Prostate gland (tissue), 2 donors: ENCODE measurements around the gene IFNAR1.

Experiments used
- POLR2A ChIP-seq: fragments of 450-650 bp; IDR thresholded peaks from one replicate; pipeline ENCODE4 v1.6.1; 2016; ENCODE audit warnings: antibody characterized with exemption, mild to moderate bottlenecking
- TF ChIP-seq, protein P1 (sequence below), 4 experiments: fragments of 200-600 bp in 2 of 4; fragments of 450-650 bp in 2 of 4; sonication (generic) in 2 of 4; IDR thresholded peaks; 1 replicate in 3 of 4; 2 replicates in 1 of 4; pipeline ENCODE4 v1.5.1; 2016 to 2019; ENCODE audit warnings: antibody characterized with exemption in 4 of 4, mild to moderate bottlenecking in 2 of 4, moderate library complexity in 2 of 4

DNA sequence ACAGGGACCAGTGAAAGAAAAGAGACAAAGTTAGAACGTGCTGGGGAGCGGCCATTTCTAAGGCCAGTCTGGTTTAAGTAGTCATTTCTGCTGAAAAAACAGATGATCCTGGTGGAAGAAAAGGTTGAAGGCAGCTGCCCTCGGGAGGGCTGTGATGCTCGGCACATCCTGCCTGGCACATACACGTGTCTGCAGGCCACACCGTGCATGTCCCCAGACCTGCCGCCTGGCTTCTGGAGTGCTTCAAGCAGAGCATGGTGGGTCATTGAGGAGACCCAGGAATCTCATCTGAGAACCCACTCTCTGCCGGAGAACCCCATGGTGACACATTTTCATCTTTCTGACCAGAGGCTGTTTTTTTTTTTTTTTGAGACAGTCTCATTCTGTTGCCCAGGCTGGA is 32.4 kb downstream of the IFNAR1 start:
- TF ChIP-seq POLR2A: no peak
- TF ChIP-seq, protein P1, sequence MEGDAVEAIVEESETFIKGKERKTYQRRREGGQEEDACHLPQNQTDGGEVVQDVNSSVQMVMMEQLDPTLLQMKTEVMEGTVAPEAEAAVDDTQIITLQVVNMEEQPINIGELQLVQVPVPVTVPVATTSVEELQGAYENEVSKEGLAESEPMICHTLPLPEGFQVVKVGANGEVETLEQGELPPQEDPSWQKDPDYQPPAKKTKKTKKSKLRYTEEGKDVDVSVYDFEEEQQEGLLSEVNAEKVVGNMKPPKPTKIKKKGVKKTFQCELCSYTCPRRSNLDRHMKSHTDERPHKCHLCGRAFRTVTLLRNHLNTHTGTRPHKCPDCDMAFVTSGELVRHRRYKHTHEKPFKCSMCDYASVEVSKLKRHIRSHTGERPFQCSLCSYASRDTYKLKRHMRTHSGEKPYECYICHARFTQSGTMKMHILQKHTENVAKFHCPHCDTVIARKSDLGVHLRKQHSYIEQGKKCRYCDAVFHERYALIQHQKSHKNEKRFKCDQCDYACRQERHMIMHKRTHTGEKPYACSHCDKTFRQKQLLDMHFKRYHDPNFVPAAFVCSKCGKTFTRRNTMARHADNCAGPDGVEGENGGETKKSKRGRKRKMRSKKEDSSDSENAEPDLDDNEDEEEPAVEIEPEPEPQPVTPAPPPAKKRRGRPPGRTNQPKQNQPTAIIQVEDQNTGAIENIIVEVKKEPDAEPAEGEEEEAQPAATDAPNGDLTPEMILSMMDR (IDR thresholded peaks at IDR 0.05): no peak
